ENCODE results near the gene RNF208. TPM values are rescaled to one million over a fixed set of nuclear protein-coding genes. Genes with fewer than 3 reads are reported as not detected.
"Not testable (repeated sequence)": the region's sequence is repeated elsewhere in the genome, so short reads cannot be mapped to it uniquely, and the experiment has no call there.

The RNF208 gene
- polyA plus RNA-seq, 2 of the 4 experiments (the other 2 are of a cell fraction), result 0.06 to 1.7 TPM

DNA sequence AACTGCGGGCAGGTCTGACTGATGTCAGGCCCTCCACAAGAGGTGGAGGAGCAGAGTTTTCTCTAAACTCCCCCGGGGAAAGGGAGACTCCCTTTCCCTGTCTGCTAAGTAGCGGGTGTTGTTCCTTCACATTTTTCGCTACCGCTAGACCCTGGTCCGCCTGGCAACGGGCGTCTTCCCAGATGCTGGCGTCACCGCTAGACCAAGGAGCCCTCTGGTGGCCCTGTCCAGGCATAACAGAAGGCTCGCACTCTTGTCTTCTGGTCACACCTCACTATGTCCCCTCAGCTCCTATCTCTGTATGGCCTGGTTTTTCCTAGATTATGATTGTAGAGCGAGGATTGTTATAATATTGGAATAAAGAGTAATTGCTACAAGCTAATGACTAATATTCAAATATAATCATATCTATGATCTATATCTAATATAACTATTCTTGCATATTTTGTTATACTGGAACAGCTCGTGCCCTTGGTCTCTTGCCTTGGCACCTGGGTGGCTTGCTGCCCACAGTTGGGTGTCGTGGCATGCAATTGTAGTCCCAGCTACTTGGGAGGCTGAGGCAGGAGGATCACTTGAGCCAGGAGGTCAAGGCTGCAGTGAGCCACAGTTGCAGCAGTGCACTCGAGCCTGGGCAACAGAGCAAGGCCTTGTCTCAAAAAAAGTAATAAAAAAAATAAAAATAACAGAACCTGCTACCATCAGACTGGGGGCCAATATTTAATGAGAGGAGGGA is 40.3 kb upstream of the RNF208 start:
- ChIA-PET POLR2A (interaction anchor here (1.0 kb wide), 1 partner anchor 22 kb away, joined by 4 read pairs; no protein-coding TSS in a partner anchor), CTCF (interaction anchor here (1.0 to 17.1 kb wide), 5 partner anchors 11 to 36 kb away, joined by 3 to 236 read pairs (median 9); partner anchors contain the start of genes RNF224, STPG3 and TUBB4B)
- not testable (repeated sequence) for H3K4me1 ChIP-seq, H3K9me3 ChIP-seq, FAIRE-seq, H3K4me2 ChIP-seq, H3K4me3 ChIP-seq, H3K27ac ChIP-seq
- DNase-seq (ENCODE audit: low read depth in 1 of 2, low spot score in 1 of 2) (peak in 1 of 2 experiments; percentile 51), ATAC-seq (peak in 1 of 2 experiments; percentile 64; a peak in 3 of 6 replicates)
- TF ChIP-seq RFX5 (IDR thresholded peaks at IDR 0.05) (peak; percentile 53; the same call in 1 of the 2 replicates), SMC3 (IDR thresholded peaks at IDR 0.05) (0 out of 3 replicates have a peak, but pooled peaks have one; percentile 18), RAD21 (conservative IDR thresholded peaks at IDR 0.05 in 1 of 2, IDR thresholded peaks at IDR 0.05 in 1 of 2) (peak in 1 of 2 experiments; percentile 31; a peak in 2 of 5 replicates)
- TF ChIP-seq, protein P1, sequence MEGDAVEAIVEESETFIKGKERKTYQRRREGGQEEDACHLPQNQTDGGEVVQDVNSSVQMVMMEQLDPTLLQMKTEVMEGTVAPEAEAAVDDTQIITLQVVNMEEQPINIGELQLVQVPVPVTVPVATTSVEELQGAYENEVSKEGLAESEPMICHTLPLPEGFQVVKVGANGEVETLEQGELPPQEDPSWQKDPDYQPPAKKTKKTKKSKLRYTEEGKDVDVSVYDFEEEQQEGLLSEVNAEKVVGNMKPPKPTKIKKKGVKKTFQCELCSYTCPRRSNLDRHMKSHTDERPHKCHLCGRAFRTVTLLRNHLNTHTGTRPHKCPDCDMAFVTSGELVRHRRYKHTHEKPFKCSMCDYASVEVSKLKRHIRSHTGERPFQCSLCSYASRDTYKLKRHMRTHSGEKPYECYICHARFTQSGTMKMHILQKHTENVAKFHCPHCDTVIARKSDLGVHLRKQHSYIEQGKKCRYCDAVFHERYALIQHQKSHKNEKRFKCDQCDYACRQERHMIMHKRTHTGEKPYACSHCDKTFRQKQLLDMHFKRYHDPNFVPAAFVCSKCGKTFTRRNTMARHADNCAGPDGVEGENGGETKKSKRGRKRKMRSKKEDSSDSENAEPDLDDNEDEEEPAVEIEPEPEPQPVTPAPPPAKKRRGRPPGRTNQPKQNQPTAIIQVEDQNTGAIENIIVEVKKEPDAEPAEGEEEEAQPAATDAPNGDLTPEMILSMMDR (IDR thresholded peaks at IDR 0.05), result peak; percentile 32
- WGBS (ENCODE audit: missing lambda C conversion rate), result 25% methylated on average over 15 of the region's 15 CpGs

DNA sequence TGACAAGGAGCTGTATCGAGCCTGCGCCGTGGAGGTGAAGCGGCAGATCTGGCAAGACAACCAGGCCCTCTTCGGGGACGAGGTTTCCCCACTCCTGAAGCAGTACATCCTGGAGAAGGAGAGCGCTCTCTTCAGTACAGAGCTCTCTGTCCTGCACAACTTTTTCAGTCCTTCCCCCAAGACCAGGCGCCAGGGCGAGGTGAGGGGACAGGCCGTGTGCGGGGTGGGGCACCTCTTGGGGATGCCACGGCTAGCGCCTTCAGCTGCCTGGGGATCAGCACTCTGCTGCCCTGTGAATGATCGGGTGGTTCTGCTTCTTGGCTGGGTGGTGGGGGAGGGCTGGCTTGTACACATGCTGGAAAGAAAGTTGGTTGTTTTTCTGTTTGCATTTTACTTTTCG is 34.8 kb upstream of the RNF208 start:
- TF ChIP-seq POLR2AphosphoS2 (conservative IDR thresholded peaks at IDR 0.05; ENCODE audit: low read length) (no peak), RFX5 (IDR thresholded peaks at IDR 0.05) (no peak), EHF (CRISPR knock-in tag; IDR thresholded peaks at IDR 0.05) (no peak), ZFP36 (IDR thresholded peaks at IDR 0.05; ENCODE audit: borderline replicate concordance, partially characterized antibody) (no peak), POLR2A (IDR thresholded peaks at IDR 0.05; ENCODE audit: low read length) (no peak), ZC3H11A (IDR thresholded peaks at IDR 0.05) (no peak), NFE2L2 (conservative IDR thresholded peaks at IDR 0.05; ENCODE audit: low read length) (no peak), CBX2 (IDR thresholded peaks at IDR 0.05; ENCODE audit: borderline replicate concordance, low read depth) (no peak), EP300 (IDR thresholded peaks at IDR 0.05) (no peak), SMC3 (IDR thresholded peaks at IDR 0.05) (no peak), NPAS2 (CRISPR knock-in tag; IDR thresholded peaks at IDR 0.05; ENCODE audit: borderline replicate concordance) (no peak)
- TF ChIP-seq, protein P2, sequence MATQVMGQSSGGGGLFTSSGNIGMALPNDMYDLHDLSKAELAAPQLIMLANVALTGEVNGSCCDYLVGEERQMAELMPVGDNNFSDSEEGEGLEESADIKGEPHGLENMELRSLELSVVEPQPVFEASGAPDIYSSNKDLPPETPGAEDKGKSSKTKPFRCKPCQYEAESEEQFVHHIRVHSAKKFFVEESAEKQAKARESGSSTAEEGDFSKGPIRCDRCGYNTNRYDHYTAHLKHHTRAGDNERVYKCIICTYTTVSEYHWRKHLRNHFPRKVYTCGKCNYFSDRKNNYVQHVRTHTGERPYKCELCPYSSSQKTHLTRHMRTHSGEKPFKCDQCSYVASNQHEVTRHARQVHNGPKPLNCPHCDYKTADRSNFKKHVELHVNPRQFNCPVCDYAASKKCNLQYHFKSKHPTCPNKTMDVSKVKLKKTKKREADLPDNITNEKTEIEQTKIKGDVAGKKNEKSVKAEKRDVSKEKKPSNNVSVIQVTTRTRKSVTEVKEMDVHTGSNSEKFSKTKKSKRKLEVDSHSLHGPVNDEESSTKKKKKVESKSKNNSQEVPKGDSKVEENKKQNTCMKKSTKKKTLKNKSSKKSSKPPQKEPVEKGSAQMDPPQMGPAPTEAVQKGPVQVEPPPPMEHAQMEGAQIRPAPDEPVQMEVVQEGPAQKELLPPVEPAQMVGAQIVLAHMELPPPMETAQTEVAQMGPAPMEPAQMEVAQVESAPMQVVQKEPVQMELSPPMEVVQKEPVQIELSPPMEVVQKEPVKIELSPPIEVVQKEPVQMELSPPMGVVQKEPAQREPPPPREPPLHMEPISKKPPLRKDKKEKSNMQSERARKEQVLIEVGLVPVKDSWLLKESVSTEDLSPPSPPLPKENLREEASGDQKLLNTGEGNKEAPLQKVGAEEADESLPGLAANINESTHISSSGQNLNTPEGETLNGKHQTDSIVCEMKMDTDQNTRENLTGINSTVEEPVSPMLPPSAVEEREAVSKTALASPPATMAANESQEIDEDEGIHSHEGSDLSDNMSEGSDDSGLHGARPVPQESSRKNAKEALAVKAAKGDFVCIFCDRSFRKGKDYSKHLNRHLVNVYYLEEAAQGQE (IDR thresholded peaks at IDR 0.05), result no peak
- TF ChIP-seq, protein P3, sequence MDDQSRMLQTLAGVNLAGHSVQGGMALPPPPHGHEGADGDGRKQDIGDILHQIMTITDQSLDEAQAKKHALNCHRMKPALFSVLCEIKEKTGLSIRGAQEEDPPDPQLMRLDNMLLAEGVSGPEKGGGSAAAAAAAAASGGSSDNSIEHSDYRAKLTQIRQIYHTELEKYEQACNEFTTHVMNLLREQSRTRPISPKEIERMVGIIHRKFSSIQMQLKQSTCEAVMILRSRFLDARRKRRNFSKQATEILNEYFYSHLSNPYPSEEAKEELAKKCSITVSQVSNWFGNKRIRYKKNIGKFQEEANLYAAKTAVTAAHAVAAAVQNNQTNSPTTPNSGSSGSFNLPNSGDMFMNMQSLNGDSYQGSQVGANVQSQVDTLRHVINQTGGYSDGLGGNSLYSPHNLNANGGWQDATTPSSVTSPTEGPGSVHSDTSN (IDR thresholded peaks at IDR 0.05), result no peak
- FAIRE-seq (no peak), DNase-seq (ENCODE audit: low read depth in 1 of 2, low spot score in 1 of 2) (no peak), ATAC-seq (no peak)
- Histone ChIP-seq H3K4me2 (peak overlapping the region; percentile 100), H3K27ac (no peak overlapping the region), H3K4me1 (peaks cover 20% of the 10 kb centered on the region), H3K4me3 (no peak overlapping the region; the same call in 2 of the 3 replicates), H3K9me3 (no peaks in the 10 kb centered on the region)
- CTCF ChIA-PET, result interaction anchor here (1.0 to 17.1 kb wide), 7 partner anchors 9 to 45 kb away, joined by 3 to 236 read pairs (median 4); partner anchors contain the start of genes NRARP, TOR4A and TUBB4B
- POLR2A ChIA-PET, result interaction anchor here (0.8 to 4.7 kb wide), 5 partner anchors 11 to 127 kb away, joined by 3 to 97 read pairs (median 3); partner anchors contain the start of gene TUBB4B
- WGBS (ENCODE audit: missing lambda C conversion rate), result 88% methylated on average over 13 of the region's 15 CpGs
